SH-SY5Y (cell line): Measurements from ENCODE around the gene P2RY12.

Experiments used
- GATA2 ChIP-seq: IDR thresholded peaks from 2 replicates; pipeline ENCODE4 v1.6.1; 2011; ENCODE audit warnings: mild to moderate bottlenecking, low read depth, low read length
- GATA3 ChIP-seq: IDR thresholded peaks from 2 replicates; pipeline ENCODE4 v1.6.1; 2011; ENCODE audit warnings: low read depth, mild to moderate bottlenecking, low read length, moderate library complexity

- TF ChIP-seq GATA2 (no peak), GATA3 (no peak)
Observed at GRCh38 chr3:151320131-151320530, 64.4 kb downstream of the P2RY12 start.
